Astrocyte (in vitro differentiated cells and primary cell): Measurements from ENCODE around the gene GMNC. TPM values are rescaled to one million over a fixed set of nuclear protein-coding genes. Genes with fewer than 3 reads are reported as not detected.
"Not testable (repeated sequence)": the region's sequence is repeated elsewhere in the genome, so short reads cannot be mapped to it uniquely, and the experiment has no call there.

Experiments used
- DNase-seq: peaks from one replicate; pipeline ENCODE4 v3.0.0-alpha.2; 2010; ENCODE audit warnings: low read depth
- FAIRE-seq: peaks from 2 replicates; lab custom pipeline; 2011; peaks lifted over from hg19 to GRCh38; lab: Jason Lieb, UNC
- H2AFZ ChIP-seq: 2 replicates; pipeline ENCODE4 v1.6.0; 2012; ENCODE audit warnings: low read depth, low read length, inconsistent platforms
- H3K27ac ChIP-seq: 2 replicates; pipeline ENCODE4 v1.5.1; 2011; ENCODE audit warnings: low read depth, low read length, inconsistent platforms
- H3K27me3 ChIP-seq: 2 replicates; pipeline ENCODE4 v1.6.0; 2011; ENCODE audit warnings: low read length, inconsistent platforms; ENCODE audit not compliant: insufficient read depth
- H3K36me3 ChIP-seq: 2 replicates; pipeline ENCODE4 v1.5.1; 2011; ENCODE audit warnings: low read length, inconsistent platforms; ENCODE audit not compliant: insufficient read depth
- H3K4me1 ChIP-seq: 2 replicates; pipeline ENCODE4 v1.5.1; 2011; ENCODE audit warnings: low read length, inconsistent platforms; ENCODE audit not compliant: insufficient read depth
- H3K4me2 ChIP-seq: 2 replicates; pipeline ENCODE4 v1.6.0; 2012; ENCODE audit warnings: low read length, inconsistent platforms
- H3K4me3 ChIP-seq: 2 replicates; pipeline ENCODE4 v1.5.1; 2011; ENCODE audit warnings: low read depth, mild to moderate bottlenecking, low read length, inconsistent platforms; ENCODE audit not compliant: insufficient read depth
- H3K79me2 ChIP-seq: 2 replicates; pipeline ENCODE4 v1.6.0; 2012; ENCODE audit warnings: mild to moderate bottlenecking, low read length, inconsistent platforms; ENCODE audit not compliant: insufficient read depth
- H3K9ac ChIP-seq: 2 replicates; pipeline ENCODE4 v1.6.0; 2012; ENCODE audit warnings: mild to moderate bottlenecking, low read length, inconsistent platforms
- H3K9me3 ChIP-seq: 2 replicates; pipeline ENCODE4 v1.5.1; 2012; ENCODE audit warnings: low read depth, mild to moderate bottlenecking, low read length, inconsistent platforms; ENCODE audit not compliant: insufficient read depth
- H4K20me1 ChIP-seq: 2 replicates; pipeline ENCODE4 v1.6.0; 2012; ENCODE audit warnings: low read length, inconsistent platforms; ENCODE audit not compliant: insufficient read depth
- H3K27ac Mint-ChIP-seq: one replicate; pipeline ENCODE4 v1.8.0; 2021; ENCODE audit warnings: mild to moderate bottlenecking, mixed read lengths; ENCODE audit not compliant: unreplicated experiment
- H3K27me3 Mint-ChIP-seq: one replicate; pipeline ENCODE4 v1.8.0; 2021; ENCODE audit warnings: low read depth, mixed read lengths; ENCODE audit not compliant: unreplicated experiment
- H3K36me3 Mint-ChIP-seq: one replicate; pipeline ENCODE4 v1.8.0; 2021; ENCODE audit warnings: low read depth, mixed read lengths; ENCODE audit not compliant: unreplicated experiment
- H3K4me1 Mint-ChIP-seq: one replicate; pipeline ENCODE4 v1.8.0; 2021; ENCODE audit warnings: low read depth, mixed read lengths; ENCODE audit not compliant: unreplicated experiment
- H3K4me3 Mint-ChIP-seq: one replicate; pipeline ENCODE4 v1.8.0; 2021; ENCODE audit warnings: mild to moderate bottlenecking, moderate library complexity, mixed read lengths; ENCODE audit not compliant: unreplicated experiment
- H3K9me3 Mint-ChIP-seq: one replicate; pipeline ENCODE4 v1.8.0; 2021; ENCODE audit warnings: mild to moderate bottlenecking, mixed read lengths; ENCODE audit not compliant: unreplicated experiment
- CTCF ChIP-seq: IDR thresholded peaks from 2 replicates; pipeline ENCODE4 v1.5.1; 2011; ENCODE audit warnings: low read depth, mild to moderate bottlenecking, inconsistent platforms, low read length, moderate library complexity; ENCODE audit not compliant: insufficient read depth
- EZH2 ChIP-seq: IDR thresholded peaks from 2 replicates; pipeline ENCODE4 v1.6.1; 2012; ENCODE audit warnings: mild to moderate bottlenecking, low read length, inconsistent platforms; ENCODE audit not compliant: insufficient read depth
- total RNA-seq: library from RNA; stranded (reverse); gene quantifications from 2 replicates; pipeline ENCODE4 v1.2.1, GENCODE V29; 2021

GMNC gene
- total RNA-seq, 1 donor from 2014 or later: 0.75 TPM

- Histone ChIP-seq H3K4me1 (no peaks in the 10 kb centered on the region), H3K79me2 (no peaks in the 10 kb centered on the region), H3K36me3 (no peaks in the 10 kb centered on the region), H3K27ac (no peak overlapping the region), H4K20me1 (no peaks in the 10 kb centered on the region), H3K4me2 (no peak overlapping the region), H2AFZ (no peak overlapping the region), H3K4me3 (no peak overlapping the region), H3K9ac (no peak overlapping the region), H3K27me3 (no peaks in the 10 kb centered on the region), H3K9me3 (no peaks in the 10 kb centered on the region)
- TF ChIP-seq CTCF (no peak), EZH2 (no peak)
- no peak overlapping the region for H3K4me3 Mint-ChIP-seq
- no peaks in the 10 kb centered on the region for H3K27me3 Mint-ChIP-seq
- no peak for DNase-seq
- FAIRE-seq: no peak
- no peaks in the 10 kb centered on the region for H3K36me3 Mint-ChIP-seq
- no peak overlapping the region for H3K27ac Mint-ChIP-seq
- H3K4me1 Mint-ChIP-seq: no peaks in the 10 kb centered on the region
- H3K9me3 Mint-ChIP-seq: no peaks in the 10 kb centered on the region
These were observed 15.4 kb upstream of the GMNC start for GRCh38 chr3:190877925-190878324.

- H3K79me2 ChIP-seq, DNase-seq, H3K27me3 ChIP-seq, H3K36me3 ChIP-seq, H3K27ac Mint-ChIP-seq, H3K4me2 ChIP-seq, H3K4me1 ChIP-seq, H3K27me3 Mint-ChIP-seq, H3K4me1 Mint-ChIP-seq, H3K9me3 Mint-ChIP-seq, H3K36me3 Mint-ChIP-seq, FAIRE-seq, H3K9me3 ChIP-seq, H3K4me3 ChIP-seq, H3K4me3 Mint-ChIP-seq, H2AFZ ChIP-seq, H3K27ac ChIP-seq, H4K20me1 ChIP-seq, H3K9ac ChIP-seq: not testable (repeated sequence)
These were observed 13.9 kb upstream of the GMNC start for GRCh38 chr3:190876433-190876832.

GRCh38 chr3:190875061-190875460 lies 12.6 kb upstream of the GMNC start:
- H3K27ac ChIP-seq, H3K4me1 Mint-ChIP-seq, H3K4me3 ChIP-seq, H3K27me3 ChIP-seq, H3K79me2 ChIP-seq, H3K36me3 Mint-ChIP-seq, H4K20me1 ChIP-seq, H3K9me3 Mint-ChIP-seq, H2AFZ ChIP-seq, H3K27ac Mint-ChIP-seq, FAIRE-seq, H3K9ac ChIP-seq, DNase-seq, H3K4me2 ChIP-seq, H3K9me3 ChIP-seq, H3K36me3 ChIP-seq, H3K4me1 ChIP-seq, H3K27me3 Mint-ChIP-seq, H3K4me3 Mint-ChIP-seq: not testable (repeated sequence)

- H3K9ac ChIP-seq: no peak overlapping the region
- DNase-seq (no peak), FAIRE-seq (no peak)
- no peak overlapping the region for H3K27ac ChIP-seq
- Mint-ChIP-seq H3K4me3 (no peak overlapping the region), H3K27me3 (no peaks in the 10 kb centered on the region), H3K4me1 (peaks cover 2% of the 10 kb centered on the region), H3K36me3 (no peaks in the 10 kb centered on the region), H3K9me3 (no peaks in the 10 kb centered on the region), H3K27ac (no peak overlapping the region)
- no peaks in the 10 kb centered on the region for H4K20me1 ChIP-seq
- H3K4me3 ChIP-seq: no peak overlapping the region
- no peaks in the 10 kb centered on the region for H3K4me1 ChIP-seq
- TF ChIP-seq CTCF (no peak), EZH2 (no peak)
- H2AFZ ChIP-seq: no peak overlapping the region
- H3K79me2 ChIP-seq: no peaks in the 10 kb centered on the region
- no peaks in the 10 kb centered on the region for H3K27me3 ChIP-seq
- H3K36me3 ChIP-seq: no peaks in the 10 kb centered on the region
- H3K9me3 ChIP-seq: no peaks in the 10 kb centered on the region
- H3K4me2 ChIP-seq: no peak overlapping the region
These were observed 7.6 kb upstream of the GMNC start for GRCh38 chr3:190870127-190870526.
